ENCODE results near the gene CENATAC.
"Not testable (repeated sequence)": the region's sequence is repeated elsewhere in the genome, so short reads cannot be mapped to it uniquely, and the experiment has no call there.

Gene CENATAC

GRCh38 chr11:119027561-119028345 lies 29.8 kb downstream of the CENATAC start:
- no peak for DNase-seq

- no peak for DNase-seq
Observed at GRCh38 chr11:119028346-119029068, 30.6 kb downstream of the CENATAC start.

GRCh38 chr11:119029069-119029339 lies 31.1 kb downstream of the CENATAC start:
- no peak for DNase-seq

GRCh38 chr11:119029340-119030028 lies 31.5 kb downstream of the CENATAC start:
- DNase-seq = no peak

GRCh38 chr11:119030029-119030328 lies 32.0 kb downstream of the CENATAC start:
- no peak for DNase-seq

GRCh38 chr11:119030329-119031047 lies 32.5 kb downstream of the CENATAC start, which contains the start of gene SLC37A4:
Gene SLC37A4 (minus strand): TSS chr11:119030877.
- peak; percentile 96 for DNase-seq

- DNase-seq = no peak
Observed at GRCh38 chr11:119031912-119032280, 34.0 kb downstream of the CENATAC start.

- DNase-seq = not testable (repeated sequence)
Observed at GRCh38 chr11:119033421-119033820, 35.5 kb downstream of the CENATAC start.

GRCh38 chr11:119034813-119035212 lies 36.9 kb downstream of the CENATAC start:
- DNase-seq = no peak

GRCh38 chr11:119038884-119039283 lies 40.9 kb downstream of the CENATAC start:
- DNase-seq = no peak

- DNase-seq = not testable (repeated sequence)
Observed at GRCh38 chr11:119039471-119039870, 41.5 kb downstream of the CENATAC start.

GRCh38 chr11:119041821-119042514 lies 44.0 kb downstream of the CENATAC start:
- no peak for DNase-seq

GRCh38 chr11:119042927-119043326 lies 45.0 kb downstream of the CENATAC start:
- DNase-seq = no peak

GRCh38 chr11:119044708-119045107 lies 46.8 kb downstream of the CENATAC start:
- no peak for DNase-seq

GRCh38 chr11:119046489-119046888 lies 48.6 kb downstream of the CENATAC start:
- DNase-seq = no peak

- no peak for DNase-seq
Observed at GRCh38 chr11:119047205-119047604, 49.3 kb downstream of the CENATAC start.

GRCh38 chr11:119048644-119049043 lies 50.7 kb downstream of the CENATAC start:
- no peak for DNase-seq

GRCh38 chr11:119049081-119049480 lies 51.1 kb downstream of the CENATAC start:
- no peak for DNase-seq

- DNase-seq = no peak
Observed at GRCh38 chr11:119051440-119052162, 53.7 kb downstream of the CENATAC start.

- DNase-seq = no peak
Observed at GRCh38 chr11:119052163-119052814, 54.4 kb downstream of the CENATAC start.

GRCh38 chr11:119054418-119054817 lies 56.5 kb downstream of the CENATAC start:
- no peak for DNase-seq

- DNase-seq = no peak
Observed at GRCh38 chr11:119055901-119056300, 58.0 kb downstream of the CENATAC start.

Data from right hindlimb (tissue), 1 donor.